Panc1 (cell line): ENCODE results near the gene MAD1L1. TPM values are rescaled to one million over a fixed set of nuclear protein-coding genes. Genes with fewer than 3 reads are reported as not detected.
"Not testable (repeated sequence)": the region's sequence is repeated elsewhere in the genome, so short reads cannot be mapped to it uniquely, and the experiment has no call there.

Experiments
- ATAC-seq: fragments of 200-7000 bp; cut with Tn5 transposase; 2 replicates; pipeline ENCODE4 v1.9.1; 2020; ENCODE audit warnings: mild to moderate bottlenecking, moderate library complexity
- BruUV-seq: library from RNA; stranded (reverse); fragments of 400-500 nt; replicated peaks from 2 replicates; lab custom pipeline; 2021; lab: Mats Ljungman, UMichigan
- CTCF ChIA-PET: fragments of 300-600 bp; sonication (Branson Sonifier 250); formaldehyde crosslinking; loops from one replicate; lab custom pipeline; 2022; ENCODE audit warnings: antibody characterized with exemption; lab: Charles Lee
- POLR2A ChIA-PET: fragments of 300-600 bp; sonication (Branson Sonifier 250); formaldehyde crosslinking; loops from one replicate; lab custom pipeline; 2022; ENCODE audit warnings: antibody characterized with exemption; lab: Charles Lee
- DNase-seq: peaks from one replicate; pipeline ENCODE4 v3.0.0-alpha.2; 2010; ENCODE audit warnings: low read depth, low spot score
- H3K27ac ChIP-seq: 2 replicates; pipeline ENCODE4 v1.5.1; 2011; ENCODE audit warnings: mild to moderate bottlenecking, low read length, inconsistent platforms
- H3K27me3 ChIP-seq: fragments of 200-500 bp; sonication (Bioruptor generic); 2 replicates; pipeline ENCODE4 v1.6.0; 2014; ENCODE audit warnings: low read length, inconsistent platforms; ENCODE audit not compliant: control insufficient read depth, insufficient read depth
- H3K36me3 ChIP-seq: fragments of 200-500 bp; sonication (Bioruptor generic); 2 replicates; pipeline ENCODE4 v1.5.1; 2014; ENCODE audit warnings: inconsistent platforms, mild to moderate bottlenecking, low read length, moderate library complexity; ENCODE audit not compliant: control insufficient read depth, insufficient read depth
- H3K4me1 ChIP-seq: 2 replicates; pipeline ENCODE4 v1.5.1; 2011; ENCODE audit warnings: inconsistent platforms, mild to moderate bottlenecking, low read length, moderate library complexity; ENCODE audit not compliant: control insufficient read depth, insufficient read depth
- H3K4me3 ChIP-seq, 2 experiments: 2 replicates each; pipeline ENCODE4 v1.5.1; 2011 to 2012; ENCODE audit warnings: low read depth in 2 of 2, low read length in 2 of 2, mild to moderate bottlenecking in 2 of 2, inconsistent platforms in 1 of 2, moderate library complexity in 1 of 2
- H3K9me3 ChIP-seq: fragments of 200-500 bp; sonication (Bioruptor generic); 2 replicates; pipeline ENCODE4 v1.5.1; 2014; ENCODE audit warnings: low read depth, mild to moderate bottlenecking, inconsistent platforms, low read length, moderate library complexity; ENCODE audit not compliant: control insufficient read depth, insufficient read depth
- CTCF ChIP-seq: fragments of 450-650 bp; IDR thresholded peaks from 2 replicates; pipeline ENCODE4 v1.5.1; 2017; ENCODE audit warnings: mild to moderate bottlenecking
- POLR2AphosphoS5 ChIP-seq: IDR thresholded peaks from 2 replicates; pipeline ENCODE4 v1.6.1; 2012; ENCODE audit warnings: mild to moderate bottlenecking, low read depth, low read length, moderate library complexity
- SIN3A ChIP-seq: IDR thresholded peaks from 2 replicates; pipeline ENCODE4 v1.6.1; 2012; ENCODE audit warnings: low read depth, mild to moderate bottlenecking, low read length, moderate library complexity, borderline replicate concordance; ENCODE audit not compliant: insufficient read depth
- TCF7L2 ChIP-seq: IDR thresholded peaks from 2 replicates; pipeline ENCODE4 v1.6.1; 2011; ENCODE audit warnings: mild to moderate bottlenecking, low read depth, low read length, inconsistent platforms
- in situ Hi-C: cut with HindIII; loops from 2 replicates; pipeline ENCODE4 v1.10.0; 2016; ENCODE audit warnings: low sequenced_read_pairs, low pct_unique_long_range_greater_than_20kb
- intact Hi-C: fragments of 100-400 bp; cut with micrococcal nuclease; formaldehyde crosslinking; loops from one replicate; pipeline ENCODE4 v1.10.0; 2022; ENCODE audit not compliant: unreplicated experiment
- total RNA-seq: library from RNA; stranded (reverse); gene quantifications from one replicate; pipeline ENCODE4 v1.2.1, GENCODE V29; 2021; ENCODE audit not compliant: unreplicated experiment
- TF ChIP-seq, protein P1 (sequence below), 2 experiments: IDR thresholded peaks; 2 replicates each; pipeline ENCODE4 v1.6.1; 2011 to 2012; ENCODE audit warnings: low read depth in 2 of 2, control low read depth in 1 of 2, low read length in 1 of 2, mild to moderate bottlenecking in 1 of 2, moderate library complexity in 1 of 2; ENCODE audit not compliant: insufficient read depth in 1 of 2

The MAD1L1 gene
- total RNA-seq, 1 experiment from 2014 or later, result 70.8 TPM

GRCh38 chr7:1839701-1840100, 393.0 kb downstream of the MAD1L1 start:
- no peak for DNase-seq
- TF ChIP-seq, protein P1, sequence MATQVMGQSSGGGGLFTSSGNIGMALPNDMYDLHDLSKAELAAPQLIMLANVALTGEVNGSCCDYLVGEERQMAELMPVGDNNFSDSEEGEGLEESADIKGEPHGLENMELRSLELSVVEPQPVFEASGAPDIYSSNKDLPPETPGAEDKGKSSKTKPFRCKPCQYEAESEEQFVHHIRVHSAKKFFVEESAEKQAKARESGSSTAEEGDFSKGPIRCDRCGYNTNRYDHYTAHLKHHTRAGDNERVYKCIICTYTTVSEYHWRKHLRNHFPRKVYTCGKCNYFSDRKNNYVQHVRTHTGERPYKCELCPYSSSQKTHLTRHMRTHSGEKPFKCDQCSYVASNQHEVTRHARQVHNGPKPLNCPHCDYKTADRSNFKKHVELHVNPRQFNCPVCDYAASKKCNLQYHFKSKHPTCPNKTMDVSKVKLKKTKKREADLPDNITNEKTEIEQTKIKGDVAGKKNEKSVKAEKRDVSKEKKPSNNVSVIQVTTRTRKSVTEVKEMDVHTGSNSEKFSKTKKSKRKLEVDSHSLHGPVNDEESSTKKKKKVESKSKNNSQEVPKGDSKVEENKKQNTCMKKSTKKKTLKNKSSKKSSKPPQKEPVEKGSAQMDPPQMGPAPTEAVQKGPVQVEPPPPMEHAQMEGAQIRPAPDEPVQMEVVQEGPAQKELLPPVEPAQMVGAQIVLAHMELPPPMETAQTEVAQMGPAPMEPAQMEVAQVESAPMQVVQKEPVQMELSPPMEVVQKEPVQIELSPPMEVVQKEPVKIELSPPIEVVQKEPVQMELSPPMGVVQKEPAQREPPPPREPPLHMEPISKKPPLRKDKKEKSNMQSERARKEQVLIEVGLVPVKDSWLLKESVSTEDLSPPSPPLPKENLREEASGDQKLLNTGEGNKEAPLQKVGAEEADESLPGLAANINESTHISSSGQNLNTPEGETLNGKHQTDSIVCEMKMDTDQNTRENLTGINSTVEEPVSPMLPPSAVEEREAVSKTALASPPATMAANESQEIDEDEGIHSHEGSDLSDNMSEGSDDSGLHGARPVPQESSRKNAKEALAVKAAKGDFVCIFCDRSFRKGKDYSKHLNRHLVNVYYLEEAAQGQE (IDR thresholded peaks at IDR 0.05; ENCODE audit: insufficient read depth in 1 of 2, low read depth in 2 of 2, low read length in 1 of 2), result no peak
- TF ChIP-seq CTCF (no peak), TCF7L2 (no peak), POLR2AphosphoS5 (no peak), SIN3A (no peak)
- H3K9me3 ChIP-seq, result no peaks in the 10 kb centered on the region
- H3K27ac ChIP-seq, result no peak overlapping the region
- no peaks in the 10 kb centered on the region for H3K4me1 ChIP-seq
- no peaks in the 10 kb centered on the region for H3K36me3 ChIP-seq
- no peaks in the 10 kb centered on the region for H3K27me3 ChIP-seq
- no peak overlapping the region for H3K4me3 ChIP-seq
- in situ Hi-C loops (no loop called here), intact Hi-C loops (no loop called here)
- CTCF ChIA-PET, result no interaction called here
- no TSS peak for BruUV-seq
- no peak for ATAC-seq
- POLR2A ChIA-PET, result no interaction called here

DNA sequence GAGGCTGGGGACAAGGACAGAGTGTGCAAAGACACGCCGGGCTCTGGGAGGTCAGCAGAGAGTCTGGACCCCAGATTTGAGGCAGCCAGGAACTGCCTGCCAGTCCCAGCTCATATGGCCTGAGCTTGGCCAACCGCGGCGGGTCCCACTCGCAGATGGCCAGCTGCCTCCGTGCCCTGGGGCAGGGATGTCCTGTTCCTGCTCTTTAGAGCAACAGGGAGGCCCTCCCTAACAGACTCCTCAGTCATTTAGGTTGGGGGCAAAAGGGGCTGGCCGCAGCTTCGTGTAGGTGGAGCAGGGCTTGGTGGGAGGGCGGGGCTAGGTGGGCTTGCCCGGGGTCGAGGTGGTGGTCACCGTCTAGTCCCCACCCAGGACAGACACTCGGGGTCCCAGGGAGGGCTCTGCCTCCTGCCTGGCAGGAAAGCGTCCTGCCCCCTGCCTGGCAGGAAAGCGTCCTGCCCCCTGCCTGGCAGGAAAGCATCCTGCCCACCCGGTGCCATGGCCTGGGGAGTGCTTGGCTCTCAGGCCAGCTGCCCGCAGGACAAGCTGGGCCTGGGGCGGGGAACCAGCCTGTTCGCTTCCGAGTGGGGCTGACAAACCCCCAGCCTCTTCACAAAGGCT, 393.7 kb downstream of the MAD1L1 start:
- DNase-seq, CTCF ChIA-PET, H3K9me3 ChIP-seq, POLR2A ChIA-PET, H3K4me1 ChIP-seq, intact Hi-C loops, H3K27ac ChIP-seq, H3K27me3 ChIP-seq, in situ Hi-C loops, ATAC-seq, BruUV-seq, H3K36me3 ChIP-seq, H3K4me3 ChIP-seq: not testable (repeated sequence)

- H3K27me3 ChIP-seq, POLR2A ChIA-PET, in situ Hi-C loops, BruUV-seq, H3K36me3 ChIP-seq, intact Hi-C loops, CTCF ChIA-PET, H3K9me3 ChIP-seq, H3K4me3 ChIP-seq, H3K27ac ChIP-seq, DNase-seq, ATAC-seq, H3K4me1 ChIP-seq: not testable (repeated sequence)
Observed at GRCh38 chr7:1838544-1838872, 394.2 kb downstream of the MAD1L1 start.

DNA sequence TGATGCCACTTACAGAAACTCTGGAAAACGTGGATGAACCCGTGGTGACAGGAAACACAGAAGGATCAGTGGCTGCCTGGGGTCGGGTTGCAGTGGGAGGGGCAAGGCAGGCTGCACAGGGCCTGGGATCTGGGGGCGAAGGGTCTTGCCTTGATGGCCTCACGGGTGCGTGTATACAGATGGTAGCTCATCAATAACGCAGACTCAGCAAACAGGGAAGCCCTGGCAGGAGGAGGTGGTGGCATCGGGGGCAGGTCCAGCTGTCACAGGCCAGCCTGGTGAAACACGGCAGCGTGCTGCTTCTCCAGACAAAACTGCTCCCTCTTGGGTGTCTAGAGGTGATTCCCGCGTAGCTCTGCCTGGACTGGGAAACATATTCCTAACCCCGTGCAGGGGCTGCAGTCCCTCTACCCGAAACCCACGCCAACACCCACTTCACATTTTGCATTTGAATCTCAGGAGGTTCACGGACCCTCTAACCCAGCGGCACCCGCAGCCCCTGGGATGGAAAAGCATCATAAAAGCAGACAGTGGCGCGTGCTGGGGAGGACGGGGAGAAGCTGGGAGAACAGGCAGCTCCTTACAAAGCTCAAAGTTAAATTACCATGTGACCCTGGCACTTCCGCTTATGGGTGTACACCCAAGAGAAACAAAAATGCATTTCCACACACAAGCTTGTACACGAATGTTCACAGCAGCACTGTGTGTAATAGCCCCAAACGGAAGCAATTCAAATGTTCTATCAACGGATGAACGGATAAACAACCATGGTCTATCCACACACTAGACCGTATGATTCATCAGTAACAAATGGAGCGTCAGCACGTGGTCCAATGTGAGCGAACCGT, 394.8 kb downstream of the MAD1L1 start:
- DNase-seq, H3K27ac ChIP-seq, H3K4me3 ChIP-seq, CTCF ChIA-PET, in situ Hi-C loops, H3K27me3 ChIP-seq, H3K9me3 ChIP-seq, H3K4me1 ChIP-seq, ATAC-seq, H3K36me3 ChIP-seq, intact Hi-C loops, BruUV-seq, POLR2A ChIA-PET: not testable (repeated sequence)

GRCh38 chr7:1831933-1832535, 400.7 kb downstream of the MAD1L1 start:
- H3K4me1 ChIP-seq, H3K27ac ChIP-seq, CTCF ChIA-PET, in situ Hi-C loops, DNase-seq, H3K36me3 ChIP-seq, intact Hi-C loops, ATAC-seq, H3K9me3 ChIP-seq, POLR2A ChIA-PET, H3K4me3 ChIP-seq, H3K27me3 ChIP-seq, BruUV-seq: not testable (repeated sequence)
